NCI-H1694 treated with DMSO at 0.1 percent for 48 hours (cell line): ENCODE measurements around the gene LRRC72.
"Not testable (repeated sequence)": the region's sequence is repeated elsewhere in the genome, so short reads cannot be mapped to it uniquely, and the experiment has no call there.

Source experiments
- DNase-seq: peaks from one replicate; lab custom pipeline; 2025; lab: John Stamatoyannopoulos, UW

Gene LRRC72

DNA sequence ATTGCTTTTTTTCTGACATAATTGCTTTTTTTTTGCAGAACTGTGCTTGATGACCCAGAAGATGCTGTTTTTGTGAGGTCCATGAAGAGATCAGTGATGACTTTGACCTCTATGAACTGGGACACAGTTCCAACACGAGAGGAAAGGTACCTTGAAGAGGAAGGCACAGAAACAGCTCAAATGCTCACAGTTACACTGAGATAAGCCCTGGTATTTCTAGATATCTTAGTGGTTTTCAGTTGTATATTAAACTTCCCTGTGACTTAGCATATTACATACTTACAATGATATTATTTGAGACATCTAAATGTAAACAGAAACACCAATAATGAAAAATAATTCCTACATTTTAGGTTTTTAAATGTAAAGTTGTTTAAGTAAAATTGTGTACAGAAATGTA lies 54.7 kb downstream of the LRRC72 start:
- no peak for DNase-seq

DNA sequence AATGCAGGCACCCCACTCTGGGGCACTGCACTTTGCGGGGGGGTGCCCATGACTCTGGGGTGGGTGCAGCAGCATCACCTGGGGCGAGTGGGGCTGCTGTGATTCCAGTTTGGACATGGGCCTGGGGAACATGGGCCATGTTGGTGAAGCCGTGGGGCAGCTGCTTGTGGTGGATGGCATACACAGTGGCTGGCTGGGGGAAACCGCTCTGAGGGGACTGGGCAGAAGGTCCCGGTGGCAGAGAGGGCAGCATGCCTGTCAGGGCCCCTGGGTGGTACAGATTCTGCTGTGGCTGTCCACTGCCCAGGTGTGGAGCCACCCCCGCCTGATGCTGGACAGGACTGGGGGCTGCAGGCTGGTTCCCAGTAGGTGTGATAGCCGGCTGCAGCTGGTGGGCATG lies 57.2 kb downstream of the LRRC72 start:
- no peak for DNase-seq

DNA sequence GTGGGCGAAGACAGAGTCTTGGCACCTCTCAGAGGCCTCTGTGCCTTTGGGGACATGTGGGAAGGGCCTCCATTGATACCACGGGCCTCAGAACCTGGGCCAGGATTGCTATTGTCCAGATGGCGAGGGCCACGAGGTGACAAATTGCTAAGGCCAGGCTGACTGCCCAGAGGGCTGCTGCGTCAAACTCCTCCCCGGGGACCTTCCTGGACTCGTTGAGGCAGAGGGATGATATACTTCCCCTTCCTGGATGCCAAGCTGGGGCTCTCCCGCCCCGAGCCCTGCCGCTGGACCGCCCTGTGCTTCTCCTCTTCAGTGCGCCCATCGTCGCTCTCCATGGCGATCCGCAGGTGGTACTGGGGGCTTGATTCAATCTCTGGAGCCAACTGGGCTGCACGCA lies 58.9 kb downstream of the LRRC72 start:
- DNase-seq, result no peak

- no peak for DNase-seq
Measured at GRCh38 chr7:16586081-16586874, 59.7 kb downstream of the LRRC72 start.

GRCh38 chr7:16587129-16587528 lies 60.5 kb downstream of the LRRC72 start:
- no peak for DNase-seq

GRCh38 chr7:16587790-16588189 lies 61.2 kb downstream of the LRRC72 start:
- no peak for DNase-seq

DNA sequence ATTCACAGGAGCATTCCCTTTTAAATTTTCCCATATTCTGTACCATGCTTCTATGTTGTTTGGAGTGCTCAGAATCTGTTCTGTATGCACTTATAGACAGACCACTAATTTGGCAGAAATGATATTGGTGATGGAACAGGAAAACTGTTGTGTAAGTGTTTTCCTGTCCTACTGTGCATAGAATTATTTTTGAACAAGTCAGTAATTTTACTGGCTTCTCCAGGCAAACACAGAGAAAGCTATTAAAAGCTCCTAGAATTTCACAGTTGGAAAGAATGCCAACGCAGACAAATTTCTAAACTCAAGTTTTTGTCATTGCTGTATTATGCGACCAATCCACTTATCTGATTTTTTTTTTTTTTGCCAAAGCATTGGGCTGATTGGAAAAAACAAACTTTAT lies 63.3 kb downstream of the LRRC72 start:
- no peak for DNase-seq

DNA sequence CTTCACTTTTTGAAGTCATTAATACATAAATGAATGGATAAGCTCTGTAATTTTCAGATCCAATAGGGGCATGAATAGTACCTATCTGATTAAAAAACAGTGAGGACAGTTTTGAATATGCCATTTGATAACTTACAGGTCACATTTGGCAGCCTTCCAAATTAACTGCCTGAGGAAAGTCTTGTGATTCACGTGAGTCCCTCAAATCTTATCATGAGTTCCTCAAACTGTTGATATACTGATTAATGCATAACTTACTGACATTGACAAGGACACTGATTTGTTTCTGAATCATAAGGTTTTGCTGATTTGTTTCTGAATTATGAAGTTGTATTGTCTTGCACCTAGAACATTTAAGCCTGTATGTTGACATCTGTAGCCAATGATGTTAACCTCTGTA lies 63.8 kb downstream of the LRRC72 start:
- DNase-seq, result no peak

- no peak for DNase-seq
Measured at GRCh38 chr7:16592395-16592794, 65.8 kb downstream of the LRRC72 start.

DNA sequence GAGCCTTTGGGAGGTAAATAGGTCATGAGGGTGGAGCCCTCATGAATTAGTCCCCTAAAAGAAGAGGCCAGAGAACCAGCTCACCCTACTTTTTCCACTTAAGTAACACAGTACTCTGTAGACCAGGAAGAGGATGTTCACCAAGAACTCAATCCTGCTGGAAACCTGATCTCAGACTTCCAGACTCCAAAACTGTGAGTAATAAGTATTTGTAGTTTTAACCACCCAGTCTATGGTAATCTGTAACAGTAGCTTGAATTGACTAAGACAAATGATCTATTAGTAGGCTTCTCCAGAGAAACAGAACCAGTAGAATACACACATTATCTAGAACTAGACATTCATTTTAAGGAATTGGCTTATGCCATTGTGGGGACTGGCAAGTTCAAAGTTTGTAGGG lies 67.4 kb downstream of the LRRC72 start:
- no peak for DNase-seq

GRCh38 chr7:16594676-16595075 lies 68.1 kb downstream of the LRRC72 start:
- no peak for DNase-seq

GRCh38 chr7:16595596-16595995 lies 69.0 kb downstream of the LRRC72 start:
- not testable (repeated sequence) for DNase-seq

- no peak for DNase-seq
Measured at GRCh38 chr7:16598015-16598414, 71.4 kb downstream of the LRRC72 start.

- DNase-seq, result no peak
Measured at GRCh38 chr7:16599860-16600259, 73.2 kb downstream of the LRRC72 start.

GRCh38 chr7:16603633-16604032 lies 77.0 kb downstream of the LRRC72 start:
- DNase-seq, result no peak

- DNase-seq, result no peak
Measured at GRCh38 chr7:16604054-16604453, 77.4 kb downstream of the LRRC72 start.

GRCh38 chr7:16606704-16607103 lies 80.1 kb downstream of the LRRC72 start:
- DNase-seq, result no peak

DNA sequence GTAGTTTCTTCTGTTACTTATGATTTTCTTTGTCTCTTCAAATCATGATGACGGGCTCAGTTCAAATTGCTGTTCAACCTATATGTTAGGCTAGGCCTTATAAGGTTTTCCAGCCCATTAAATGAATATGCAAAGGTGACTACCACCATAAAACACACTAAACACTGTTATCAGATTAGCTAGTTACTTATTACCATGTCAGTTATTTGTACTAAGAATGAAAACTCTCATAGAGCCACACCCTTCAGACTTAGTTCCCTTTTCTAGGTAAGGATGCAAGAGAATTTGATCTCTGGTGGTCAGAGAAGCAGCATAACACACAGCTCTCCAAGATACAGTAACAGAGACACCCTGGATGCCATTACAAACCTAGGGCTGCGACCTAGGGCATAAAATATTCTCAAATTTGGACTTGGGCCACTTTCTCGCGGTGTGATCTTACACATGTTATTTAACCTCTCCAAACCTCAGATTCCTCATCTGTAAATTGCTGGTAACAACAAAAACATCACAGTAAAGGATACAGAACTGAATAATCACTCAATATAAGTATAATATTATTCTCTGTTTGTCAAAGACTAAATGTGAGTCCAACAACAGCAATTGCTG lies 83.3 kb downstream of the LRRC72 start:
- no peak for DNase-seq

GRCh38 chr7:16611711-16612110 lies 85.1 kb downstream of the LRRC72 start:
- DNase-seq, result no peak

DNA sequence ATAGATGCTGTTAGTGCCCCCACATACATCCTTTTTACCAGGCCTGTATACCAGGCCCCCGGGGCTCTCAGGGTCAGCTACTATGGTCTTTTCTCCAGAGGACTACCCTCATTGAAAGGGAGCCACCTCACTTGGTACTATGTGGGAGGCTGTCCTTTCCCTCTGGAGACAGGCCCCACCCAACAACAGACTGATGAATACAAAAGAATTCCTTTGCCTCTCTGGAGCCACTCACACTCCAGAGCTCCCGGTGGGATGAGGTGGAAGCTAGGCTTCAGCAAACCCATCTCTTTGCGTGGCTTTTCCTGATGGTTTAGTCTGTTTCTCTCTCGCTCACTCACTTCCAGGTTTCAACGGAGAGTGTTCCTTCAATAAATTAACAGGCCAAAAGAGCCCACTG lies 88.6 kb downstream of the LRRC72 start:
- no peak for DNase-seq

DNA sequence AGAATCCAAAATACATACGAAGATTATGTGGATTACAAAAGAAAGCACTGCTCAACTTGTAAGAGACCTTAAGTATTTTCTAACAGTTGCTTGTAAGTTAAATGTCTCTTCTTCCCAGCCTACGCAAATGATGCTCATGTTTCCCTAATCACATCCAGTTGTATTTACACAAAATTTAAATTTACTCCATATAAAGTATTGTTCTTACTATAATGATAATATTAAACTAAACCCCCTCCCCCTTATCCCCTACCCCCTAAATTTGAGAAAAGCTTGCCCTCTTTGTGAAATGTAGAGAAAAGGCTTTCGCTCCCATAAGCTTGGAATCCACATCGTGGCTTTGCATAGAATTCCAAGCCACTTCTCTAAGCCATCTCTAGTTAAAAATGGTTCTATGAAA lies 89.5 kb downstream of the LRRC72 start:
- no peak for DNase-seq

DNA sequence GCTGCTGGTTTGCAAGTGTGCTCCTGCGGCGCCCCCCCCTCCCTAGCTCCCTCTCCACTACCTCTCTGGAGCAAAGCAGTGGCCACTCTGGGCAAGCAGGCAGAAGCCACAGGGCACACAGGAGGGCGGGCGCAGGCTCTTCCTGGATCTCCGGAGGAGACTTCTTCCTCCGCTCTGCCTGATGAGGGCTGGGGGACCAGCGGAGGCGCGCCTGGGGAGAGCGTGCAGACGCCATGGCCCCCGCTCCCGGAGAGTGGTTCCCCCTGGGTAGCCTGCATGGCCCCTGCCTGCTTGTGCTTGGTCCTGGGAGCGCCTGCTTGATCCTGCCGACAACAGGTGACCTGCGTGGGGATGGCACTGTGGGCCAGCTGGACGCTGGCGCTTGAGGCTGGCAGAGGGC lies 89.9 kb downstream of the LRRC72 start:
- DNase-seq, result no peak

DNA sequence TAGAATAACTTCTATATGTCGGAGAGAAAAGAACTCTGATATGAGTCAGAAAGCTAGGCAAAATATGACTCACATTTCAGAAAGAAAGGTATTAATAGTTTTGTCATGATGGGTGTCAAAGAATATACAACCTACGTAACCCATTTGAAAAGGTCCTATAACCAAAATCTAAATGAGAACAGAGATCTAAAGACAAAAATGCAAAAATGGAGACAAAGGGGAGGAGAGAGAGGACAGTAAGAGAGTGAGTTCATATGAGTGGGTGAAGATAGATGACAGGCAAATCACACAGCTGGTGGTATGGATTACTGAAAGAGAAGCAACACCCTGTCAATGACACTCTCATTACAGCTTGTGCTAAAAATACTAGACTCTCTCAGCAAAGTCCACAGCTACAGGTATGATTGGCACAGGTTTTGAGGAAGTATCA lies 93.4 kb downstream of the LRRC72 start:
- DNase-seq, result no peak

DNA sequence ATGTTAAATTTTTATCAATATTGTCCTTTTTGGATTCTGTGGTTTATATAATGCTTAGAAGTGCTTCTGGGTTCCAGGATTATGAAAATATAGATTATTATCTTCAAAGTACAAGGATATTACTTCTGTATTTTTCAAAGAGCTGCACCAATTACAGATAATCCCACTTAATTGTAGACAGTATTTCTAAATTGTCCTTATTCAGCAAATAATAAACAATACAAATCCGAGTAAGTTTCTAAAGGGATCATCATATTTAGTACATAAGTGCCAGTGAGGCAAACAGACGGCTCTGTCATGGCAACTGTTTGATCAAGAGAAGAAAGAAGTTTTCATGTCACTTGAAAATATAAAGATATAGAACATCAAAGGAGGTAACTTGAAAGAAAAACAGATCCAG lies 99.8 kb downstream of the LRRC72 start:
- no peak for DNase-seq
